ENCODE data around the gene ANKRD9.

DNA sequence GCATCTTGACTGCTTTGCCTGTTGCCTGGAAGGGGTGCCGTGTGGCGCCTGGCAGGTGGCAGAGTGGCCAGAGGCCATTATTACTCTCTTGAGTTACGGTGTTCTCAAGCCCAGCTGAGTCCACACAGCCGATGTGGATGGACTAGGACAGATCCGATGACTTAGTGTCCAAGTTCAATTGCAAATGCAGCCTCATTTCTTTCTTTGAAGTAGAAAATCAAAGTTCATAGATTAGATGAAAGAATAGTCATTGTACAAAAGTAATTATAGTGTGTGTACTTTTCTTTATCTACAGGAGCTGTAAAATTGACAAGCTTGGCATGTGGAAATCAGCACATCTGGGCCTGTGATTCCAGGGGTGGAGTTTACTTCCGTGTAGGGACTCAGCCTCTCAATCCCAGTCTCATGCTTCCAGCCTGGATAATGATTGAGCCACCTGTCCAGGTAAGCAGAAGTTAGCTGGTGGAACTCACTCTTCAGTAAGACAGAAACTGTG lies 44.7 kb downstream of the ANKRD9 start:
- no peak for TF ChIP-seq POLR2A (IDR thresholded peaks at IDR 0.05)
- no peak for TF ChIP-seq EP300 (IDR thresholded peaks at IDR 0.05)
- TF ChIP-seq, protein P1, sequence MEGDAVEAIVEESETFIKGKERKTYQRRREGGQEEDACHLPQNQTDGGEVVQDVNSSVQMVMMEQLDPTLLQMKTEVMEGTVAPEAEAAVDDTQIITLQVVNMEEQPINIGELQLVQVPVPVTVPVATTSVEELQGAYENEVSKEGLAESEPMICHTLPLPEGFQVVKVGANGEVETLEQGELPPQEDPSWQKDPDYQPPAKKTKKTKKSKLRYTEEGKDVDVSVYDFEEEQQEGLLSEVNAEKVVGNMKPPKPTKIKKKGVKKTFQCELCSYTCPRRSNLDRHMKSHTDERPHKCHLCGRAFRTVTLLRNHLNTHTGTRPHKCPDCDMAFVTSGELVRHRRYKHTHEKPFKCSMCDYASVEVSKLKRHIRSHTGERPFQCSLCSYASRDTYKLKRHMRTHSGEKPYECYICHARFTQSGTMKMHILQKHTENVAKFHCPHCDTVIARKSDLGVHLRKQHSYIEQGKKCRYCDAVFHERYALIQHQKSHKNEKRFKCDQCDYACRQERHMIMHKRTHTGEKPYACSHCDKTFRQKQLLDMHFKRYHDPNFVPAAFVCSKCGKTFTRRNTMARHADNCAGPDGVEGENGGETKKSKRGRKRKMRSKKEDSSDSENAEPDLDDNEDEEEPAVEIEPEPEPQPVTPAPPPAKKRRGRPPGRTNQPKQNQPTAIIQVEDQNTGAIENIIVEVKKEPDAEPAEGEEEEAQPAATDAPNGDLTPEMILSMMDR (IDR thresholded peaks at IDR 0.05), result no peak

Measured in upper lobe of left lung (tissue), 4 donors.